Neutrophil (primary cell): ENCODE measurements around the gene TTC27.

Source experiments
- H3K27ac ChIP-seq: fragments of 200-600 bp; sonication (generic); 2 replicates; pipeline ENCODE4 v1.5.1; 2016; ENCODE audit warnings: mild to moderate bottlenecking, moderate library complexity
- H3K27me3 ChIP-seq: fragments of 200-600 bp; sonication (generic); 2 replicates; pipeline ENCODE4 v1.6.0; 2016; ENCODE audit warnings: mild to moderate bottlenecking
- H3K36me3 ChIP-seq: fragments of 200-600 bp; sonication (generic); 2 replicates; pipeline ENCODE4 v1.5.1; 2017
- H3K4me1 ChIP-seq, 2 experiments: fragments of 200-600 bp in 1 of 2; sonication (generic) in 1 of 2; 1 replicate in 1 of 2; 2 replicates in 1 of 2; pipeline versions ENCODE4 v1.5.1 to v1.6.1; 2013 to 2016; ENCODE audit warnings: low read depth in 1 of 2, low read length in 1 of 2, mild to moderate bottlenecking in 1 of 2, moderate library complexity in 1 of 2; ENCODE audit not compliant: control insufficient read depth in 1 of 2, insufficient read depth in 1 of 2
- H3K4me3 ChIP-seq, 2 experiments: fragments of 200-600 bp in 1 of 2; sonication (generic) in 1 of 2; 1 replicate in 1 of 2; 2 replicates in 1 of 2; pipeline ENCODE4 v1.5.1; 2013 to 2016; ENCODE audit warnings: low read depth in 1 of 2, low read length in 1 of 2, mild to moderate bottlenecking in 1 of 2, moderate library complexity in 1 of 2
- H3K9me3 ChIP-seq: fragments of 200-600 bp; sonication (generic); 2 replicates; pipeline ENCODE4 v1.5.1; 2016
- CTCF ChIP-seq: fragments of 200-600 bp; sonication (generic); IDR thresholded peaks from 2 replicates; pipeline ENCODE4 v1.5.1; 2016; ENCODE audit warnings: antibody characterized with exemption

The TTC27 gene

GRCh38 chr2:32860385-32860784 is 232.5 kb downstream of the TTC27 start:
- H3K36me3 ChIP-seq: no peaks in the 10 kb centered on the region
- H3K27me3 ChIP-seq: no peaks in the 10 kb centered on the region
- H3K27ac ChIP-seq: no peak overlapping the region
- H3K4me3 ChIP-seq: no peak overlapping the region
- H3K4me1 ChIP-seq: no peaks in the 10 kb centered on the region
- H3K9me3 ChIP-seq: no peaks in the 10 kb centered on the region
- no peak for TF ChIP-seq CTCF

GRCh38 chr2:32862269-32863055 is 234.6 kb downstream of the TTC27 start:
- no peaks in the 10 kb centered on the region for H3K9me3 ChIP-seq
- H3K27ac ChIP-seq: no peak overlapping the region
- no peak for TF ChIP-seq CTCF

DNA sequence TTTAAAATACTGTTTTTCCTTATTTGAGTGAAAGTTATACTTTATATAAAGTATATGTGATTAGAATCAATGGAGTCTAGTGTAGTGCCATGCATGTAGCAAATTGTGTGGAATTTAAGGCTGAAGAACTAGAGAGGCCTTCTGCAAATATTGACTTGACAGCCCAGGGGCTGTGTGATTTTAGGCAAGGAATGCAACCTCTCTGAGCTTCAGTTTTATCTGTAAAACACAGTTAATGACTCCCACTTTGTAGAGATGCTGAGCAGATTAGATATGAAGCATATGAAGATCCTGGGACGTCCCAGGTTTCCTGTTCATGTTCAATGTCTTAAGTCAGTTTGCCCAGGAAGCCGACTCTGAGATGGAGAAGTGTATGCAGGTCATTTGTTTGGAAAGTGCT is 235.5 kb downstream of the TTC27 start:
- Histone ChIP-seq H3K4me3 (no peak overlapping the region), H3K4me1 (no peaks in the 10 kb centered on the region), H3K9me3 (no peaks in the 10 kb centered on the region), H3K27ac (no peak overlapping the region), H3K27me3 (no peaks in the 10 kb centered on the region), H3K36me3 (no peaks in the 10 kb centered on the region)
- TF ChIP-seq CTCF: no peak

More at GRCh38 chr2:32862269-32863055, 234.6 kb downstream of the TTC27 start:
- Histone ChIP-seq H3K4me1 (no peaks in the 10 kb centered on the region), H3K36me3 (no peaks in the 10 kb centered on the region), H3K4me3 (no peak overlapping the region), H3K27me3 (no peaks in the 10 kb centered on the region)

- Histone ChIP-seq H3K27ac (no peak overlapping the region), H3K27me3 (no peaks in the 10 kb centered on the region), H3K4me3 (no peak overlapping the region)
These were observed 236.0 kb downstream of the TTC27 start for GRCh38 chr2:32863803-32864202.

GRCh38 chr2:32864334-32865111 is 236.7 kb downstream of the TTC27 start:
- no peak overlapping the region for H3K27ac ChIP-seq
- H3K9me3 ChIP-seq: no peaks in the 10 kb centered on the region

More at GRCh38 chr2:32863803-32864202, 236.0 kb downstream of the TTC27 start:
- no peaks in the 10 kb centered on the region for H3K9me3 ChIP-seq
- H3K36me3 ChIP-seq: no peaks in the 10 kb centered on the region
- no peak for TF ChIP-seq CTCF
- H3K4me1 ChIP-seq: no peaks in the 10 kb centered on the region

More at GRCh38 chr2:32864334-32865111, 236.7 kb downstream of the TTC27 start:
- no peak overlapping the region for H3K4me3 ChIP-seq
- TF ChIP-seq CTCF: no peak
- H3K36me3 ChIP-seq: no peaks in the 10 kb centered on the region
- no peaks in the 10 kb centered on the region for H3K4me1 ChIP-seq
- no peaks in the 10 kb centered on the region for H3K27me3 ChIP-seq
